Measurements from ENCODE around the gene RORB.

The RORB gene

GRCh38 chr9:74609671-74610405 is 112.7 kb downstream of the RORB start:
- no peak for DNase-seq

- no peak for DNase-seq
Observed at GRCh38 chr9:74610523-74611061, 113.5 kb downstream of the RORB start.

- DNase-seq: no peak
Observed at GRCh38 chr9:74630228-74630627, 133.1 kb downstream of the RORB start.

- DNase-seq: no peak
Observed at GRCh38 chr9:74639112-74639511, 142.0 kb downstream of the RORB start.

- no peak for DNase-seq
Observed at GRCh38 chr9:74642376-74642775, 145.2 kb downstream of the RORB start.

- DNase-seq: no peak
Observed at GRCh38 chr9:74643303-74643923, 146.3 kb downstream of the RORB start.

GRCh38 chr9:74644023-74644422 is 146.9 kb downstream of the RORB start:
- no peak for DNase-seq

GRCh38 chr9:74645007-74645639 is 148.0 kb downstream of the RORB start:
- DNase-seq: peak; percentile 3

- DNase-seq: no peak
Observed at GRCh38 chr9:74653410-74654080, 156.4 kb downstream of the RORB start.

GRCh38 chr9:74662674-74663073 is 165.5 kb downstream of the RORB start:
- DNase-seq: no peak

GRCh38 chr9:74663439-74663838 is 166.3 kb downstream of the RORB start:
- no peak for DNase-seq

GRCh38 chr9:74666625-74667316 is 169.6 kb downstream of the RORB start:
- no peak for DNase-seq

- no peak for DNase-seq
Observed at GRCh38 chr9:74672237-74672636, 175.1 kb downstream of the RORB start.

- no peak for DNase-seq
Observed at GRCh38 chr9:74674077-74674476, 176.9 kb downstream of the RORB start.

- no peak for DNase-seq
Observed at GRCh38 chr9:74681906-74682305, 184.8 kb downstream of the RORB start.

GRCh38 chr9:74683322-74683721 is 186.2 kb downstream of the RORB start:
- DNase-seq: no peak

GRCh38 chr9:74691058-74691457 is 193.9 kb downstream of the RORB start:
- no peak for DNase-seq

- peak; percentile 4 for DNase-seq
Observed at GRCh38 chr9:74696520-74696919, 199.4 kb downstream of the RORB start.

GRCh38 chr9:74697535-74697934 is 200.4 kb downstream of the RORB start:
- no peak for DNase-seq

- DNase-seq: no peak
Observed at GRCh38 chr9:74711341-74711740, 214.2 kb downstream of the RORB start.

GRCh38 chr9:74718709-74719108 is 221.6 kb downstream of the RORB start:
- no peak for DNase-seq

- DNase-seq: no peak
Observed at GRCh38 chr9:74719306-74719705, 222.2 kb downstream of the RORB start.

All from activated CD4-positive, alpha-beta T cell treated with anti-CD3 and anti-CD28 coated beads, Interleukin-2, amount 50 U/mL, for 16 hours (primary cell).